ENCODE measurements around the gene SHPK. TPM values are rescaled to one million over a fixed set of nuclear protein-coding genes. Genes with fewer than 3 reads are reported as not detected.
A peak's percentile ranks its signal among the peaks of the same experiment; 100 is the strongest.

The SHPK gene
- total RNA-seq, 1 donor from 2014 or later = 9.0 TPM

- TF ChIP-seq CTCF (IDR thresholded peaks at IDR 0.05; ENCODE audit: insufficient read depth, low read length, severe bottlenecking) = no peak
- H3K36me3 ChIP-seq (ENCODE audit: control insufficient read depth, insufficient read depth, low read length) = peaks cover 11% of the 10 kb centered on the region
- FAIRE-seq = no peak
- DNase-seq (ENCODE audit: low read depth) = no peak
- H3K27me3 ChIP-seq (ENCODE audit: control insufficient read depth, insufficient read depth, low read length) = no peaks in the 10 kb centered on the region
- H3K4me3 ChIP-seq (ENCODE audit: low read depth, low read length) = no peak overlapping the region
Observed at GRCh38 chr17:3641717-3642486, 5.9 kb upstream of the SHPK start.

- no peak overlapping the region for H3K4me3 ChIP-seq (ENCODE audit: low read depth, low read length)
- H3K27me3 ChIP-seq (ENCODE audit: control insufficient read depth, insufficient read depth, low read length) = no peaks in the 10 kb centered on the region
- DNase-seq (ENCODE audit: low read depth) (no peak), FAIRE-seq (no peak)
- no peak for TF ChIP-seq CTCF (IDR thresholded peaks at IDR 0.05; ENCODE audit: insufficient read depth, low read length, severe bottlenecking)
- H3K36me3 ChIP-seq (ENCODE audit: control insufficient read depth, insufficient read depth, low read length) = peaks cover 7% of the 10 kb centered on the region
Observed at GRCh38 chr17:3641014-3641413, 5.0 kb upstream of the SHPK start.

GRCh38 chr17:3639981-3640596, 4.0 kb upstream of the SHPK start:
- DNase-seq (ENCODE audit: low read depth) (no peak), FAIRE-seq (no peak)
- peaks cover 4% of the 10 kb centered on the region for H3K36me3 ChIP-seq (ENCODE audit: control insufficient read depth, insufficient read depth, low read length)
- H3K4me3 ChIP-seq (ENCODE audit: low read depth, low read length) = no peak overlapping the region
- no peaks in the 10 kb centered on the region for H3K27me3 ChIP-seq (ENCODE audit: control insufficient read depth, insufficient read depth, low read length)
- TF ChIP-seq CTCF (IDR thresholded peaks at IDR 0.05; ENCODE audit: insufficient read depth, low read length, severe bottlenecking) = no peak

GRCh38 chr17:3636908-3637373, 891 bp upstream of the SHPK start:
- Histone ChIP-seq H3K36me3 (ENCODE audit: control insufficient read depth, insufficient read depth, low read length) (peaks cover 5% of the 10 kb centered on the region), H3K27me3 (ENCODE audit: control insufficient read depth, insufficient read depth, low read length) (no peaks in the 10 kb centered on the region), H3K4me3 (ENCODE audit: low read depth, low read length) (peak overlapping the region; percentile 95)
- DNase-seq (ENCODE audit: low read depth) (no peak), FAIRE-seq (no peak)
- TF ChIP-seq CTCF (IDR thresholded peaks at IDR 0.05; ENCODE audit: insufficient read depth, low read length, severe bottlenecking) = no peak

GRCh38 chr17:3635474-3636153, 436 bp downstream of the SHPK start:
- Histone ChIP-seq H3K27me3 (ENCODE audit: control insufficient read depth, insufficient read depth, low read length) (no peaks in the 10 kb centered on the region), H3K4me3 (ENCODE audit: low read depth, low read length) (peak overlapping the region; percentile 95), H3K36me3 (ENCODE audit: control insufficient read depth, insufficient read depth, low read length) (peaks cover 3% of the 10 kb centered on the region)
- TF ChIP-seq CTCF (IDR thresholded peaks at IDR 0.05; ENCODE audit: insufficient read depth, low read length, severe bottlenecking) = no peak
- FAIRE-seq (no peak), DNase-seq (ENCODE audit: low read depth) (no peak)
